HCT116 (cell line): Measurements from ENCODE around the gene TMEM59L.

ENCODE experiments used
- CTCF ChIP-seq, 3 experiments: fragments of 200-600 bp in 1 of 3; sonication (generic) in 1 of 3; IDR thresholded peaks in 2 of 3; conservative IDR thresholded peaks in 1 of 3; 2 replicates each; pipeline ENCODE4 v1.5.1; 2012 to 2017; ENCODE audit warnings: low read depth in 2 of 3, low read length in 2 of 3, antibody characterized with exemption in 1 of 3, borderline replicate concordance in 1 of 3, control low read depth in 1 of 3, mild to moderate bottlenecking in 1 of 3, mixed read lengths in 1 of 3, mixed run types in 1 of 3, moderate library complexity in 1 of 3; ENCODE audit not compliant: insufficient read depth in 1 of 3
- YY1 ChIP-seq: IDR thresholded peaks from 2 replicates; pipeline ENCODE4 v1.6.1; 2011; ENCODE audit warnings: low read length, low read depth, moderate library complexity, mild to moderate bottlenecking; ENCODE audit not compliant: insufficient replicate concordance; ENCODE audit errors: extremely low read depth
- ZBTB33 ChIP-seq: IDR thresholded peaks from 2 replicates; pipeline ENCODE4 v1.6.1; 2011; ENCODE audit warnings: mild to moderate bottlenecking, low read length, moderate library complexity; ENCODE audit not compliant: insufficient replicate concordance; ENCODE audit errors: extremely low read depth

GRCh38 chr19:18658366-18658855 is 45.7 kb downstream of the TMEM59L start:
- TF ChIP-seq CTCF (IDR thresholded peaks at IDR 0.05 in 2 of 3, conservative IDR thresholded peaks at IDR 0.05 in 1 of 3; ENCODE audit: borderline replicate concordance in 1 of 3, insufficient read depth in 1 of 3, low read depth in 2 of 3, low read length in 2 of 3) = no peak
- no peak for TF ChIP-seq ZBTB33
- TF ChIP-seq YY1 = no peak
